Hindlimb muscle (tissue), 1 donor: ENCODE results near the gene EPS8L1. TPM values are rescaled to one million over a fixed set of nuclear protein-coding genes. Genes with fewer than 3 reads are reported as not detected.

Experiments
- DNase-seq: peaks from one replicate; pipeline ENCODE4 v3.0.0-alpha.2; 2013
- polyA plus RNA-seq: library from polyadenylated mRNA; unstranded; fragments of 120-200 nt; gene quantifications from one replicate; pipeline ENCODE4 v1.2.1, GENCODE V29; 2013; ENCODE audit not compliant: insufficient read length

Gene EPS8L1
- polyA plus RNA-seq, 1 donor: 2.6 TPM

DNA sequence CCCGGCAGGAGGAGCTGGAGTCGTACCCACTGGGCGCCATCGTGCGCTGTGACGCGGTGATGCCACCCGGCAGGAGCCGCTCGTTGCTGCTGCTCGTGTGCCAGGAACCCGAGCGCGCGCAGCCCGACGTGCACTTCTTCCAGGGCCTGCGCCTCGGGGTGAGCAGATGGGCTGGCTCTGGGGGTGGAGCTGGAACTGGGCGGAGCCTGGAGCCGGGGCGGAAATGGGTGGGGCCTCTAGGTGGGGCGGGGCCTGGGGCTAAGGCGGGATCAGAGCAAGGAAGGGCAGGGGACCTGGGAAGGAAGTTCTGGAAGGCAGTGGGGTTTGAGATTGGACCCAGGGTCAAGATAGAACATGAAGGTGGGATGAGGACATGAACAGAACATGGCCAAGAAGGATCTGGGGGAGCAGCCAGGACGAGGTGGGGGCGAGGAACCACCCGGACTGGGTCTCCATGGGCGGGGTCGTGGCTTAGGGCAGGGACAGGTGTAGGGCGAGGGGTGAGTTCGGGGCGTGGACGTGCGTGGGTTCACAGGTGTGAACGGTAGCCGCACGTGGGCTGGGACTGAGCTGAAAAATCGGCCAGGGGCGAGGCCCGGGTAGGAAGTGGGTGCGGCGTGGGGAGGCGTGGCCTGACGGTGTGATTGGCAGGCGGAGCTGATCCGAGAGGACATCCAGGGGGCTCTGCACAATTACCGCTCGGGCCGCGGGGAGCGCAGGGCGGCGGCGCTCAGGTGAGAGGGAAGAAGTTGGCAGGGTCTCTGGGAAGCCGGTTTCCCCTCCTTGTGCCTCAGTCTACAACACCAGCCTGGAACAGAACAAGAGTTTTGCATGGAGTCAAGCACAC lies 4.7 kb downstream of the EPS8L1 start:
- no peak for DNase-seq

GRCh38 chr19:55080968-55081769 lies 5.5 kb downstream of the EPS8L1 start:
- peak; percentile 44 for DNase-seq

GRCh38 chr19:55081770-55082019 lies 6.0 kb downstream of the EPS8L1 start:
- DNase-seq: no peak

DNA sequence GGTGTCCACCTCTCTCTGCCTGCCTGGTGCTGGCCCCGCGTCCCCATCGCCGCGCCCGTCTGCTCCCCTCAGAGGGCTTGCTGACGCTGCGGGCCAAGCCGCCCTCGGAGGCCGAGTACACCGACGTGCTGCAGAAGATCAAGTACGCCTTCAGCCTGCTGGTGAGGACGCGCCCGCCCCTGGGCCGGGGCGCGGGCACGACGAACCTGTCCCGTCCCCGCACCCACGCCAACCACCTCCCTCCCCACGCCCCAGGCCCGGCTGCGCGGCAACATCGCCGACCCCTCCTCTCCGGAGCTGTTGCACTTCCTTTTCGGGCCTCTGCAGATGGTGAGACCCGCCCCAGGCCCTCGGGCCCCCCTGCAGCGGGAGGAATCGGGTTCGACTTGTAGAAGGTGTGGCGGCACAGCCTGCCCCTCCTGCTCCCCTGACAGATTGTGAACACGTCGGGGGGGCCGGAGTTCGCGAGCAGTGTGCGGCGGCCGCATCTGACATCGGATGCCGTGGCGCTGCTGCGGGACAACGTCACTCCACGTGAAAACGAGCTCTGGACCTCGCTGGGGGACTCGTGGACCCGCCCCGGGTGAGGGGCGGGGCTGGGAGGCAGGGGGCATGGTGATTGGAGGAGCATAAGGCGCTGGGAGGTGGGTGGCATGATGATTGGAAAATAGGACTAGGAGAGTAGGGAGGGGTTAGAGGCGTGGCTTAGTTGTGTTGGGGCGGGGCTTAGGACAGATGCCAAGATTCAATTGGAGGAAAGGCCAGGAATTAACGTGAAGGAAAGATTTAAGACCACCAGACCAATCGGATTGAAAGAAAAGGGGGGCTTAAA lies 6.6 kb downstream of the EPS8L1 start:
- DNase-seq: no peak

DNA sequence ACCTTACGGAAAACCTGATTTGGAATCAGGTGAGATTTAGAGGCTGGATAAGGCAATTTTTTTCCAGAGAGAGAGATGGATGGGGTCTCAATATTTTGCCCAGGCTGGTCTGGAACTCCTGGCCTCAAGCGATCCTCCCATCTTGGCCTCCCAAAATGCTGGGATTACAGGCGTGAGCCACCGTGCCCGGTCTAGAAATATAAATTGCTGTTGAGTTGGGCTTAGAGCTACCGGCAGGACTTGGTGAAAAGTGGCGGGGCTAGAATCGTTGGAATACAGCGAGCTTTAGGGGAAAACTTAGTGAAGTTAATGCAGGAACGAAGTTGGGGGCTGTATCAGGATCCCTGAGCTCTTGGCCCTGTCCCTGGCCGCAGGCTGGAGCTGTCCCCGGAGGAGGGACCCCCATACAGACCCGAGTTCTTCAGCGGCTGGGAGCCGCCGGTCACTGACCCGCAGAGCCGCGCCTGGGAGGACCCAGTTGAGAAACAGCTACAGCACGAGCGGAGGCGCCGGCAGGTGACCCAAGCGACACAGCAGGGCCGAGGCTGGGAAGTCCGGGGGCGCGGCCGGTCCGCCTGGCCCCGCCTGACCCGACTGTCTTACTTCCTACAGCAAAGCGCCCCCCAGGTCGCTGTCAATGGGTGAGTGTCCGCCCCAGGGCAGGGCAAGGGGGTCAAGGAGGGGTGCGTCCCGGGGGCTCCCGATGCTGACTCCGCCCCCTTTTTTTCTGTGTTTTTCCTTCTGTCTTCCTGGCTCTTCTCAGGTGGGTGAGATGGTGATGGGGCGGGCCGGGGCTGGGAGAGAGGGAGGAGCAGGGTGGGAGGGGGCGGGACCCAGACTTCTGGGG lies 7.6 kb downstream of the EPS8L1 start:
- DNase-seq: no peak

DNA sequence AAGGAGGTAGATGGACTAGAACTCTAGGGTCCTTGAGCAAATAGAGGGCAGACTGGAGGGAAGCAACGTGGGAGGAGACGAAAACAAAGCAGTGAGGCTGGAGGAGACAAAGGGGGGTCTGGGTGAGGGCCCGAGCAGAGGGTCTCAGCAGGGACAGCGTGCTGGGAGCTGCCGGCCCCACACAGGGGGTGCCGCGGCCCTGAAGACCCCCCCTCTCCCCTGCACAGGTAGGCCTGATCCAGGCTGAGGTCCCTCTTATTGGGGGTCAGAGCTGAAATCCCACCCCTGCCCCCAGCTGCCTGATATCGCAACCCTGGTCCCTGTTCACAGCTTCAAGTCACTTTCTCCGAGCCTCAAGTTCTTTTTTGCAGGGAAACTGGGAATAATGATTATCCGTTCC lies 8.7 kb downstream of the EPS8L1 start:
- DNase-seq: no peak

DNA sequence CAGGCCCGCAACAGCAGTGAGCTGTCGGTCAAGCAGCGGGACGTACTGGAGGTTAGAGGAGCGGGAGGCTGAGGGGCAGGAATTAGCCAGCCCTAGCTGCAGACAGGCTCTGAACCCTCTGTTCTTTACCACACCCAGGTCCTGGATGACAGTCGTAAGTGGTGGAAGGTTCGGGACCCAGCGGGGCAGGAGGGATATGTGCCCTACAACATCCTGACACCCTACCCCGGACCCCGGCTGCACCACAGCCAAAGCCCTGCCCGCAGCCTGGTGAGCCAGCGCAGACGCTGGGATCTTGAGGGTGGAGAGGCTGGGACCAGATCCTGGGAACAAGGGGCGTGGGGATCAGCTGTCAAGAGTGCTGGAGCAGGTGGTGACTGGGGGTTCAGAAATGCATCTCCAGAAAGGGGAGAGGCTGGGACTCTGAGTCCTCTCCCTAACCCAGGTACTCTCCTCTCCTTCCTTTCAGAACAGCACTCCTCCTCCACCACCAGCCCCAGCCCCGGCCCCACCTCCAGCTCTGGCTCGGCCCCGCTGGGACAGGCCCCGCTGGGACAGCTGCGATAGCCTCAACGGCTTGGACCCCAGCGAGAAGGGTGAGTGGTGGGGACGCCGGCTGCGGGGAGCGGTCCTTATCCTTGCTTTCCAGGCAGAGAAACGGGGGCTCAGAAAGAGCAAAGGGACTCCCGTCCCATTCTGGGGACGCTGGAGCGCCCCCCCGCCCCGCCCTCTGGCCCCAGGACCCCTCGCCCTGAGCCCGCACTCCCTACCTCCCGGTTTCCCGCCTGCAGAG lies 10.4 kb downstream of the EPS8L1 start:
- DNase-seq: no peak

- peak; percentile 79 for DNase-seq
These were observed 11.3 kb downstream of the EPS8L1 start for GRCh38 chr19:55086730-55087541.

DNA sequence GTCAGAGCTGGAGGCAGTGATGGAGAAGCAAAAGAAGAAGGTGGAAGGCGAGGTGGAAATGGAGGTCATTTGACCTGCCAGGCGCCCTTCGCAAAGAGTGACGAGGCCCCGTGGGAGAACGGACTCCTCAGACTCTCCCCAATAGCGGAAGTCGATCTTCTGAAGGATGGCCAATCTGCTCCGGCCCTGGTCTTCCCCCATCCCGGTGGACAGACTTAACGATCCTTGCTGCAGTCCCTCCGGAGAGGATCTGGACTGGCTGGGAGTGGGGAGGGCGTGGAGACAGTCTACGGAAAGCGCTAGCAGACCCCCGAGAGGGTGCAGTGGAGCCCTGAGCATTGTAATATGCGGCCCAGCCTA lies 11.9 kb downstream of the EPS8L1 start:
- peak; percentile 42 for DNase-seq

DNA sequence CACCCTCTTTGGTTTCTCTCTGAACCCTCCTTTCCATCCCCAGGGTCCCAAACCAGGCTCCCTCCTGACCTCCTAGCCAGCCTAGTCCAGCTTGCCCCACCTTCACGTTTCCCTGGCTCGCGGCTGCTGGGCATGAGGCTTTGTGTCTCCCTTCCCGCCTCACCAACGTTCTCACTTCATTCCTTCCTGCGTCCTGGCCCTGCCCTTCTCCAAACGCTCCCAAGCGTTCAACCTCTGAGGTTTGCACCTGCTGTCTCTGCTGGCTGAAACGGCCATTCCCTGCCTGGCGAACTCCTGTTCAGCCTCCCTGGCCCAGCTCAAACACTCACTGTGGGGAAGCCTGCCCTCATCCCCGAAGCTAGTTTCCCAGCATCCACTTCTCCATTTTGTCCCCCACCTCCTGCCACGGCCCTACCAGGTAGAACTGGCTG lies 12.4 kb downstream of the EPS8L1 start:
- no peak for DNase-seq

DNA sequence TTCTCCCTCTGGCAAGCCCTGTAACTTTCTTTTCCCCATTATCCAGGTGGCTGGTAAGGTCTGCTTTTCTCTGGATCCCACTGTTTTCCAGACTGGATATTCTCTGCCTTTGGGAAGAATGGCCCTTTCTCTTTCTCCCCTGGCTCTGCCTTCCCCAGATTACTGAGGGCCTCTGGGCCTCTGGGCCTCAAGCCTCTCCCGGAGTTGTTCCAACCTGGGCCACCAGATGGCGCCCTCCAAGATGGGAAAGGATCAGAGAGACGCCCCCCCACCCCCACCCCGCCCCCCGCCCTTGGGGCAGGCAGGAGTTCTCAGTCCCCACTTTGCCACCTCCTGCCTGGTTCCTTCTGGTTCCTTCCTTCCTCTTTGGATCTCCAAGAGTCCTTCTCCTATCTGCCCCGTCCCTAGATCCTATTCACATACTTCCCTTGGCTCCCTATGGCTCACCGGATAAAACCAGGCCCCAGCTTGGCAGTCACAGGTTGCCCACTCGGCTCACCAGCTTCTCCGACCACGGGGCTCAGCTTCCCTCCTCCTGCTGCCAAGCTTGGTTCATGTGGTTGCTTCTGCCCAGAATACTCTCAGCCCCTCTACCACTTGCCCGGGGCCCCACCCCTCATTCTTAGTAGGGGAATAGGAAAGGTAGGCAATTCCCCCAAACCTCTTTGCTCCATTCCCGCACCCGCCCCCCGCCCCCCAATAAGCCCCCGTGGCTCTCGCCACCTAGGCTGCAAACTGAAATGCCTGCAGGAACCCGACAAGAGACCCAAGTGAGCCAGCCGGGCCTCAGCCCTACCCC lies 13.1 kb downstream of the EPS8L1 start:
- peak; percentile 51 for DNase-seq

DNA sequence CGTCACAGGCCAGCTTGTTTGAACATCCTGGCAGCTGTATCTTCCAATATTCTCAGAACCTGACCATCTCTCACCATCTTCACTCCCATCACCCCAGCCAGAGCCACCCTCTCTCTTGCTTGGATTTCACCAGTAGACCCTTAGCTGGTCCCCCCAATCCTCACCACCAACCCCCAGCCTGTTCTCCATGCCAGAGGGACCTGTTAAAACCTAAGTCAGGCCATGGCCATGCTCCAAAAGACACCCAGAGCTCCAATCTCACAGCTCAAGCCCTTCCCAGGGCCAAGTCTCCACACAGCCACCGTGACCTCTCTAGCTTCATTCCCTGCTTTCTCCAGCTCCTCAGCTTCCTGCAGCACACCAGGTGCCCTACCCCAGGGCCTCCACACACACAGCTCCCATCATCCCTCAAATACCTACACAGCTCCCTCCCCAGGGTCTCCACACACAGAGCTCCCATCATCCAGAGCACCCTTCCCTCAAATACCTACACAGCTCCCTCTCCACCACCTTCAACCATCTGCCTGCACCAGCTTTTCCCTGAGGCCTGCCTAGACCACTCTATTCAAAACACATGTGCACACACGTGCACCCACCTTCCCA lies 13.8 kb downstream of the EPS8L1 start:
- no peak for DNase-seq

GRCh38 chr19:55090564-55090963 lies 14.9 kb downstream of the EPS8L1 start:
- DNase-seq: no peak

- no peak for DNase-seq
These were observed 15.6 kb downstream of the EPS8L1 start for GRCh38 chr19:55091126-55091910.

DNA sequence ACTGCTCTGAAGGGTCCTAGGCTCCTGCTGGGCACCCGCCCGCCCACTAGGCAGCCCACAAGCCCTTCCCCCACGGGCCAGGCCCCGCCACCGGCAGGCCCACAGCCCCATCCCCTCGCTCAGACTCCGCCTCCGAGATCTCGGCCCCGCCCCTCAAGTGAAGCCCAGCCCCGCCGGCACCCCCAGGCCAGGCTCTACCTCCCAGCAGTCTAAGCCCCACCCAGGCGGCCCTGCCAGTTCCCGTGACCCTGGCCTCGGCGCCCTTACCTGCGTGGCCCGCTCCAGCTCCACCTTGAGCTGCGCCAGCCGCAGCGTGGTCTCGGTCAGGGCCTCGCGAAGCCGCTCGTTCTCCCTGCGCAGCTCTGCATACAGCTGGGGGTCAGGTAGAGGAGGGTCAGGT lies 16.3 kb downstream of the EPS8L1 start:
- no peak for DNase-seq

DNA sequence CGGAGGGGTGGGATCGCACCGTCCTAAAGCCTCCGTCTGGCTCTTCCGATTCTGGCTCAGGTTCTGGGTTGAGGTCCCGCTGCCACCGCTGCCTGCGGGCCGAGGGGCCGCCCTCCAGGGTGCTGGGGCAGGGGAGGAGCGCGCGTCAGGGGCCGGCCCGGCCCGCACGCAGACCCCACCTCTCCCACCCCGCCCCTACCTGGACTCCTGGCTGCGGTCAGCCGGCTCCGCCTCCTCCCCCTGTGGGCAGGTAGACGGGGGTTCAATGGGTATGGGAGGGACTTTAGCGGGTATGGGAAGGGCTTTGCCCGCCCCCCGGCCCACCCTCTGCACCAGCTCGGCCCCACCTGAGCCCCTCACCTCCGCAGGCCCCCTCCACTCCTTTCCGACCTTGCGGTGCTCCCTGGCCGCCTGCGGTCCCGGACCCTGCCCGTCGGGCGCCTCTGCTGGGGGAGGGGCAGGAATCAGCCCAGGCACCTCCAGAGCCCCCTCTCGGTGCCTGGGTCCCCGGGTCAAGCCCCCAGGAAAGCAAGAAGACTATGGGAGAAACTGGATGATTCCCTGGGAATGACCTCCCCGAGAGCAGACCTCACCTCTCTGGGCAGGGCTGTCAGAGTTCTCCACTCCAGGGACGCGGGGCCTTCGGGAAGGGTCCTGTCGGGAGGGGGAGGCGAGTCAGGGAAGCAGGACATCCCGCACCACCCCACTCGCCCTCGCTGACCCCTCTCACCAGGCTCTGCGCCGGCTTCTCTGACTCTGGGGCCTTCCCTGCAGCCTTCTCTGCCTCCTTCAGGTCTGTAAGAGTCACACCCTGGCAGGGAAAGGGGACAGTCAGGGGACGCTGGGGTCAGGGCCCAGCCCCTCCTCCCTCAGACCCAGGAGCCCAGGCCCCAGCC lies 17.0 kb downstream of the EPS8L1 start:
- DNase-seq: no peak
